Endothelial cell of umbilical vein (primary cell): Measurements from ENCODE around the gene SPDYA.

Experiments
- CTCF ChIP-seq, 2 donors: IDR thresholded peaks; 1 replicate in 1 of 2; 2 replicates in 1 of 2; pipeline ENCODE4 v1.5.1; 2011; ENCODE audit warnings: low read length in 2 of 2, mild to moderate bottlenecking in 2 of 2, moderate library complexity in 2 of 2, control low read depth in 1 of 2, inconsistent platforms in 1 of 2, low read depth in 1 of 2; ENCODE audit not compliant: insufficient read depth in 1 of 2; ENCODE audit errors: extremely low read depth in 1 of 2
- EZH2 ChIP-seq: IDR thresholded peaks from 2 replicates; pipeline ENCODE4 v1.6.1; 2012; ENCODE audit warnings: borderline replicate concordance, low read depth, mild to moderate bottlenecking, moderate library complexity, low read length, inconsistent platforms; ENCODE audit not compliant: severe bottlenecking
- FOS ChIP-seq: IDR thresholded peaks from 2 replicates; pipeline ENCODE4 v1.6.1; 2011; ENCODE audit warnings: mild to moderate bottlenecking, low read length, moderate library complexity, borderline replicate concordance; ENCODE audit not compliant: insufficient read depth
- GATA2 ChIP-seq: IDR thresholded peaks from 2 replicates; pipeline ENCODE4 v1.7.0; 2011; ENCODE audit warnings: low read depth, mild to moderate bottlenecking, moderate library complexity, mixed read lengths, low read length; ENCODE audit not compliant: insufficient read length, insufficient read depth
- JUN ChIP-seq: IDR thresholded peaks from 2 replicates; pipeline ENCODE4 v1.6.1; 2011; ENCODE audit warnings: borderline replicate concordance, low read depth; ENCODE audit not compliant: insufficient read length, insufficient read depth
- MAX ChIP-seq: IDR thresholded peaks from 2 replicates; pipeline ENCODE4 v1.6.1; 2011; ENCODE audit not compliant: insufficient read depth, insufficient read length
- MYC ChIP-seq: IDR thresholded peaks from one replicate; pipeline ENCODE4 v1.6.1; 2011; ENCODE audit warnings: mild to moderate bottlenecking, low read depth, low read length
- POLR2A ChIP-seq: IDR thresholded peaks from 2 replicates; pipeline ENCODE4 v1.6.1; 2012; ENCODE audit warnings: low read depth, mild to moderate bottlenecking, control low read depth, low read length
- POLR2AphosphoS5 ChIP-seq: IDR thresholded peaks from 2 replicates; pipeline ENCODE4 v1.6.1; 2012; ENCODE audit warnings: low read depth, mild to moderate bottlenecking, control low read depth, low read length, moderate library complexity; ENCODE audit not compliant: insufficient read depth

GRCh38 chr2:28828382-28828781 is 17.7 kb downstream of the SPDYA start:
- no peak for TF ChIP-seq CTCF (IDR thresholded peaks at IDR 0.05; ENCODE audit: extremely low read depth in 1 of 2, insufficient read depth in 1 of 2, low read depth in 1 of 2, low read length in 2 of 2)
- TF ChIP-seq POLR2A = no peak
- TF ChIP-seq POLR2AphosphoS5 = no peak
- TF ChIP-seq EZH2 = no peak
- TF ChIP-seq MAX = no peak
- peak; percentile 71 for TF ChIP-seq FOS
- peak; percentile 52 for TF ChIP-seq JUN
- TF ChIP-seq GATA2 = no peak
- no peak for TF ChIP-seq MYC
